GM23248 (cell line): ENCODE data around the gene RIPOR3.

Experiments
- EZH2 ChIP-seq: fragments of 200-600 bp; sonication (generic); IDR thresholded peaks from 2 replicates; pipeline ENCODE4 v1.6.1; 2018; ENCODE audit warnings: antibody characterized with exemption, mild to moderate bottlenecking; ENCODE audit not compliant: insufficient read depth, poor library complexity, severe bottlenecking
- EZH2phosphoT487 ChIP-seq: fragments of 200-600 bp; sonication (generic); IDR thresholded peaks from 2 replicates; pipeline ENCODE4 v1.6.1; 2018; ENCODE audit warnings: antibody characterized with exemption, moderate library complexity, mild to moderate bottlenecking, low read depth; ENCODE audit not compliant: insufficient read depth

DNA sequence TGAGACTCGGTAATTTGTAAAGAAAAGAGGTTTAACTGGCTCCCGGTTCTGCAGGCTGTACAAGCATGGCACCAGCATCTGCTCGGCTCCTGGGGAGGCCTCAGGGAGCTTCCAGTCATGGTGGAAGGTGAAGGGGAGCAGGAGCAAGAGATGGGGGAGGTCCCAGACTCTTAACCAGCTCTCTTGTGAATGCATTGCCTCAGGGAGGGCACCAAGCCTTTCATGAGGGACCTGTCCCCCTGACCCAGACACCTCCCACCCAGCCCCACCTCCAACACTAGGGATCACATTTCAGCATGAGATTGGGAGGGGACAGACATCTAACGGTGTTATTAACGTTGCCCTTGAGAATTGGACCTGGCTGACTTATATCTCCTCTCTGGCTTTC is 112.6 kb downstream of the RIPOR3 start:
- TF ChIP-seq EZH2phosphoT487 (no peak), EZH2 (no peak)
